Mesendoderm (in vitro differentiated cells): Measurements from ENCODE around the gene FLNB.
A peak's percentile ranks its signal among the peaks of the same experiment; 100 is the strongest.

ENCODE experiments used
- DNase-seq: peaks from one replicate; pipeline ENCODE4 v3.0.0; 2013
- H2AK5ac ChIP-seq: 2 replicates; pipeline ENCODE4 v1.6.1; 2013; ENCODE audit warnings: low read length, inconsistent platforms
- H2BK120ac ChIP-seq: 2 replicates; pipeline ENCODE4 v1.6.1; 2013; ENCODE audit warnings: low read depth, mild to moderate bottlenecking, low read length, moderate library complexity, mixed read lengths
- H2BK15ac ChIP-seq: replicated peaks from 2 replicates; pipeline ENCODE4 v1.6.1; 2013; ENCODE audit warnings: low read depth, mild to moderate bottlenecking, moderate library complexity
- H2BK5ac ChIP-seq: 2 replicates; pipeline ENCODE4 v1.6.1; 2013; ENCODE audit warnings: low read length, inconsistent platforms
- H3K18ac ChIP-seq: 2 replicates; pipeline ENCODE4 v1.6.1; 2013; ENCODE audit warnings: mild to moderate bottlenecking, low read length, mixed read lengths
- H3K23ac ChIP-seq: one replicate; pipeline ENCODE4 v1.6.1; 2013; ENCODE audit warnings: low read length
- H3K27ac ChIP-seq: 2 replicates; pipeline ENCODE4 v1.5.1; 2013; ENCODE audit warnings: low read depth, mild to moderate bottlenecking, inconsistent platforms, low read length, moderate library complexity
- H3K27me3 ChIP-seq: 2 replicates; pipeline ENCODE4 v1.6.1; 2013; ENCODE audit warnings: low read length, control low read depth, mild to moderate bottlenecking, inconsistent platforms; ENCODE audit not compliant: insufficient read depth, poor library complexity
- H3K36me3 ChIP-seq: 2 replicates; pipeline ENCODE4 v1.6.1; 2013; ENCODE audit warnings: low read length, inconsistent platforms; ENCODE audit not compliant: control insufficient read depth, insufficient read depth
- H3K4ac ChIP-seq: one replicate; pipeline ENCODE4 v1.6.1; 2013; ENCODE audit warnings: low read depth, mild to moderate bottlenecking, low read length, moderate library complexity
- H3K4me1 ChIP-seq: 2 replicates; pipeline ENCODE4 v1.6.1; 2013; ENCODE audit warnings: low read depth, low read length, inconsistent platforms; ENCODE audit not compliant: control insufficient read depth
- H3K4me2 ChIP-seq: 2 replicates; pipeline ENCODE4 v1.6.1; 2013; ENCODE audit warnings: low read length
- H3K4me3 ChIP-seq: 2 replicates; pipeline ENCODE4 v1.5.1; 2013; ENCODE audit warnings: mild to moderate bottlenecking, low read length
- H3K56ac ChIP-seq: one replicate; pipeline ENCODE4 v1.6.1; 2013; ENCODE audit warnings: low read length
- H3K79me1 ChIP-seq: 2 replicates; pipeline ENCODE4 v1.6.1; 2013; ENCODE audit warnings: low read length, inconsistent platforms
- H3K79me2 ChIP-seq: 2 replicates; pipeline ENCODE4 v1.6.1; 2013; ENCODE audit warnings: mild to moderate bottlenecking, low read length; ENCODE audit not compliant: control insufficient read depth, insufficient read depth
- H3K9ac ChIP-seq: 2 replicates; pipeline ENCODE4 v1.6.1; 2013; ENCODE audit warnings: low read length, inconsistent platforms
- H4K5ac ChIP-seq: one replicate; pipeline ENCODE4 v1.6.1; 2013; ENCODE audit warnings: low read length
- H4K8ac ChIP-seq: one replicate; pipeline ENCODE4 v1.6.1; 2013; ENCODE audit warnings: low read depth, mild to moderate bottlenecking, control low read depth, low read length, moderate library complexity
- WGBS: extraction: QIAGEN DNeasy Blood & Tissue Kit; methylation state at CpG from one replicate; pipeline ENCODE4 v1.1.7; 2013; ENCODE audit warnings: low lambda C conversion rate, missing lambda C conversion rate; ENCODE audit not compliant: insufficient coverage; ENCODE audit errors: extremely low coverage; 5-methylcytosine and 5-hydroxymethylcytosine counted together

The FLNB gene

DNA sequence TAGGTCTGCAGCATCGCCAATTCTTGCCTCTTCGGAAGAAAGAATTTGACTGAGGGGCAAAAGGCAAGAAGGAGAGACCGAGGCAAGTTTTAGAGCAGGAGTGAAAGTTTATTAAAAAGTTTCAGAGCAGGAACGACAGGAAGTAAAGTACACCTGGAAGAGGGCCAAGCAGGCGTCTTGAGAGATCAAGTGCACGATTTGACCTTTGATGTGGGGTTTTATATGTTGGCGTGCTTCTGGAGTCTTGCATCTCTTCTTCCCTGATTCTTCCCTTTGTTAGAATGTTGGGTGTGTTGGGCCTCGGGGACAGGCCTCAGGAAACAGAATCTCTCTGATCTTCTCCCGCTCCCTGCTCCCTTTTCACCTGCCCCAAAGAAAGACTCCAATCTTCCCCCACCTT, 40.6 kb upstream of the FLNB start:
- Histone ChIP-seq H3K4me2 (no peak overlapping the region), H4K8ac (no peak overlapping the region), H3K27ac (no peak overlapping the region), H3K56ac (no peak overlapping the region), H2AK5ac (no peak overlapping the region), H3K4ac (no peak overlapping the region), H3K4me3 (no peak overlapping the region), H3K79me2 (no peaks in the 10 kb centered on the region), H2BK120ac (no peak overlapping the region), H3K36me3 (no peaks in the 10 kb centered on the region), H3K18ac (no peak overlapping the region), H2BK15ac (no peak overlapping the region), H3K4me1 (peaks cover 3% of the 10 kb centered on the region), H3K79me1 (no peaks in the 10 kb centered on the region), H3K23ac (no peak overlapping the region), H3K27me3 (no peaks in the 10 kb centered on the region), H3K9ac (no peak overlapping the region), H4K5ac (no peak overlapping the region), H2BK5ac (no peak overlapping the region)
- no CpG with 5 or more reads among the region's 9 CpGs for WGBS
- no peak for DNase-seq

DNA sequence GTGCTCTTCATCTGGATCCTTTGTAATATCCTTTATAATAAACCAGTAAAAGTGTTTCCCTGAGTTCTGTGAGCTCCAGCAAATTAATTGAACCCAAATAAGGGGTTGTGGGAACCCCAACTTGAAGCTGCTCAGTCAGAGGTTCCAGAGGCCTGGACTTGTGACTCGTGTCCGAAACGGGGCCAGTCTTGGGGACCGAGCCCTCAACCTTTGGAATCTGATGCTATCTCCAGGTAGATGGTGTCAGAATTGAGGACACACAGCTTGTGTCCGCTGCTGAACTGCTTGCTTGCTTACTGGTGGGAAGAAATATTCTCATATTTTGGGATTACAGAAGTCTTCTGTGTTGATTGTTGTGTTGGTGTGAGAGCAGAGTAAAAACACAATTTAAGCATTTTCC, 39.7 kb upstream of the FLNB start:
- Histone ChIP-seq H3K4me2 (no peak overlapping the region), H3K9ac (no peak overlapping the region), H3K18ac (no peak overlapping the region), H2BK5ac (no peak overlapping the region), H2AK5ac (no peak overlapping the region), H4K8ac (no peak overlapping the region), H3K23ac (no peak overlapping the region), H3K4ac (no peak overlapping the region), H3K79me1 (no peaks in the 10 kb centered on the region), H2BK120ac (no peak overlapping the region), H2BK15ac (no peak overlapping the region), H3K27me3 (no peaks in the 10 kb centered on the region), H4K5ac (no peak overlapping the region), H3K27ac (no peak overlapping the region), H3K79me2 (no peaks in the 10 kb centered on the region), H3K36me3 (no peaks in the 10 kb centered on the region), H3K56ac (peak overlapping the region; percentile 44), H3K4me3 (no peak overlapping the region), H3K4me1 (peaks cover 3% of the 10 kb centered on the region)
- no CpG with 5 or more reads among the region's 5 CpGs for WGBS
- no peak for DNase-seq

DNA sequence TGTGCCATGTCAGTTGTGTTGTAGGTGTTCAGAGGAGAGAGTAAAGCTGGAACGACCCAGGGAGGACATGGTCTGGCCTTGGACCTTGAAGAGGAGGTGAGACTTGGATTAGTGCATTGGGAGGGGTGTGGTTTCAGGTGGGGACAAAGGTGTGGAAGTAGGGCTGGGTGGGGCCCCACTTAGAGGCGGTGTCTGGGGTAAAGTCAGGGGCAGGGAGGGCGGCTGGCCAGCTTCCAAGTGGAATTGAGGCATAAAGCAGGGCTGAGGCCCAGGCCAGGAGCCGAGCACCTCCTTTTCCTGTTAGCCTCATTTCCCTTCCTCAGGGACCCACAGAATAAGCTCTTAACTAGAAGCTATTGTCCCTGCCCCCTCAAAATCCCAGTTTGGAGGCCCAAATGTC, 36.2 kb upstream of the FLNB start:
- Histone ChIP-seq H2BK5ac (no peak overlapping the region), H3K23ac (no peak overlapping the region), H3K4me2 (no peak overlapping the region), H3K4me1 (peaks cover 3% of the 10 kb centered on the region), H3K27me3 (no peaks in the 10 kb centered on the region), H3K56ac (no peak overlapping the region), H4K5ac (no peak overlapping the region), H3K18ac (peak overlapping the region; percentile 32), H2BK15ac (no peak overlapping the region), H3K4ac (no peak overlapping the region), H3K36me3 (no peaks in the 10 kb centered on the region), H2AK5ac (no peak overlapping the region), H3K9ac (no peak overlapping the region), H3K4me3 (no peak overlapping the region), H4K8ac (no peak overlapping the region), H3K79me1 (no peaks in the 10 kb centered on the region), H3K79me2 (no peaks in the 10 kb centered on the region), H2BK120ac (no peak overlapping the region), H3K27ac (no peak overlapping the region)
- no peak for DNase-seq
- no CpG with 5 or more reads among the region's 4 CpGs for WGBS

DNA sequence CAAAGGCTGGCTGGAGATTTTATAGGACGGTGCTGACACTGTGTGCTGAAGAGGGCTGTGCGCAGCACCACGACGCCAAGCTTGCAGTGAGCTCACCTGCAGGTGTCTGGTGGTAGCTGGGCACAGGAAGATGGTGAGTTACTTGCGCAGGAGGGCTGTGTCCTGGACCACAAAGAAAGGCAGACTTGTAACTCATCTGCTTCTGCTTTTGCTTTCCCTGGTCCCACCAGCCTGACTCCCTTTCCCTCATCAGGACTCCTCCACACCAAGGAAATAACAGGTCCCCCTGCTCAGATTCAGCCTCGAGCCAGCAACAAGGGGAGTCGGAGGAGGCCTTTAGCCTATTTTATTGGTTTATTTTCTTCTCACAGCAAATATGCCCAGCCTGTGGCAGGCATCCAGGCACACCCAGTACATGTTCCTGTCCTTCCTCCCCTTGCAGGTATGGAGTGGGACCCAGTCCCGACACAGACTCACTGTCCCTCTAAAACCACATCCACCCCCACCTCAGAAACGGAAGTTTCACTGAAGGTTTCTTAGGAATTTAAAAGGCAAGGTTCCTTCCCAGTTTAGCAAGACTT, 35.6 kb upstream of the FLNB start:
- Histone ChIP-seq H3K18ac (peak overlapping the region; percentile 76), H3K79me2 (no peaks in the 10 kb centered on the region), H3K27ac (peak overlapping the region; percentile 74), H3K4me3 (no peak overlapping the region), H2AK5ac (no peak overlapping the region), H3K4me2 (no peak overlapping the region), H3K79me1 (no peaks in the 10 kb centered on the region), H3K4me1 (peaks cover 3% of the 10 kb centered on the region), H3K27me3 (no peaks in the 10 kb centered on the region), H3K56ac (no peak overlapping the region), H3K4ac (no peak overlapping the region), H4K5ac (no peak overlapping the region), H3K23ac (no peak overlapping the region), H3K36me3 (no peaks in the 10 kb centered on the region), H3K9ac (no peak overlapping the region), H2BK15ac (no peak overlapping the region), H2BK120ac (no peak overlapping the region), H4K8ac (no peak overlapping the region), H2BK5ac (no peak overlapping the region)
- no peak for DNase-seq
- no CpG with 5 or more reads among the region's 9 CpGs for WGBS

DNA sequence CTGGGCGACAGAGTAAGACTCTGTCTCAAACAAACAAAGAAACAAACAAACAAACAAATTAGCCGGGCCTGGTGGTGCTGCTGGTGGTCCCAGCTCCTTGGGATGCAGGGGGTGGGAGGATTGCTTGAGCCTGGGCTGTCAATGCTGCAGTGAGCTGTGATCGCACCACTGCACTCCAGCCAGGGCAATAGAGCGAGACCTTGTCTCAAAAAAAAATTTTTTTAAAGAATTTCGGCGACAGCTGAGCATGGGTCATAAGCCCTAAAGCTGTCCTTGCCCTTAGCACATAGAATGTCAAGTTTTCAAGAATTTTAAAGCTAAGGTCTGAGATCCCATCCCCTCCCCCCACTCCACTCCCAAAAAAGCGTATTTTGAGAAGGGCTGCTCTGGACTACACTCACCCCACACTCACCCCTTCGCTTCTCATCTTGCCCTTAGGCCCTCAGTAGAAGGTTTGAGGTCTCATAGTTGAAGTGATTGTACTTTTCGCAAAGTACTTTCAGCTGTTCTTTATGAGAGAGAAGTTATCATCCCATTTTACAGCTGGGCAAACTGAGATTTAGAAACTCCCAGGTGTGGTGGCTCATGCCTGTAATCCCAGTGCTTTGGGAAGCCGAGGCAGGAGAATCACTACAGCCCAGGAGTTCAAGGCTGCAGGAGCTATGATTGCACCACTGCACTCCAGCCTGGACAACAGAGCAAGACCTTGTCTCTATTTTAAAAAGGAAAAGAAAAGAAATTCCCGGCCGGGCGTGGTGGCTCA, 34.3 kb upstream of the FLNB start:
- H4K5ac ChIP-seq: no peak overlapping the region
- no peak overlapping the region for H2BK5ac ChIP-seq
- H4K8ac ChIP-seq: no peak overlapping the region
- H2BK15ac ChIP-seq: no peak overlapping the region
- no peaks in the 10 kb centered on the region for H3K79me2 ChIP-seq
- H3K4me2 ChIP-seq: no peak overlapping the region
- no peaks in the 10 kb centered on the region for H3K79me1 ChIP-seq
- no peak overlapping the region for H2AK5ac ChIP-seq
- H2BK120ac ChIP-seq: no peak overlapping the region
- DNase-seq: no peak
- WGBS: no CpG with 5 or more reads among the region's 13 CpGs
- no peak overlapping the region for H3K18ac ChIP-seq
- H3K9ac ChIP-seq: no peak overlapping the region
- H3K27ac ChIP-seq: no peak overlapping the region
- H3K23ac ChIP-seq: no peak overlapping the region
- H3K4ac ChIP-seq: peak overlapping the region; percentile 17
- no peak overlapping the region for H3K56ac ChIP-seq
- H3K4me1 ChIP-seq: peaks cover 3% of the 10 kb centered on the region
- H3K27me3 ChIP-seq: no peaks in the 10 kb centered on the region
- no peaks in the 10 kb centered on the region for H3K36me3 ChIP-seq
- no peak overlapping the region for H3K4me3 ChIP-seq
